K562 (cell line): ENCODE measurements around the gene ACOT7.

ENCODE experiments used
- CTCF ChIP-seq, 3 experiments: IDR thresholded peaks in 2 of 3; conservative IDR thresholded peaks in 1 of 3; 2 replicates each; pipeline ENCODE4 v1.5.1; 2011 to 2012; ENCODE audit warnings: low read length in 3 of 3, mild to moderate bottlenecking in 3 of 3, control low read depth in 2 of 3, improper control_type of control experiment in 1 of 3, inconsistent platforms in 1 of 3, low read depth in 1 of 3, mixed read lengths in 1 of 3, moderate library complexity in 1 of 3; ENCODE audit not compliant: insufficient read depth in 2 of 3
- DPF2 ChIP-seq: fragments of 450-650 bp; IDR thresholded peaks from 2 replicates; pipeline ENCODE4 v1.6.1; 2016
- JUNB ChIP-seq: fragments of 450-650 bp; formaldehyde crosslinking; conservative IDR thresholded peaks from 2 replicates; pipeline ENCODE4 v1.4.0; 2020; ENCODE audit warnings: mild to moderate bottlenecking
- RBM17 ChIP-seq: fragments of 200-400 bp; formaldehyde crosslinking; IDR thresholded peaks from 2 replicates; pipeline ENCODE4 v1.6.1; 2017; ENCODE audit warnings: low read depth, mild to moderate bottlenecking, low read length, borderline replicate concordance
- TFAP4 ChIP-seq: sonication (generic); formaldehyde crosslinking; IDR thresholded peaks from 2 replicates; pipeline ENCODE4 v1.8.0; 2022; ENCODE audit warnings: missing genetic modification reagents, mild to moderate bottlenecking, moderate library complexity, borderline replicate concordance
- ZNF197 ChIP-seq: fragments of 200-800 bp; sonication (Bioruptor generic); IDR thresholded peaks from 2 replicates; pipeline ENCODE4 v1.6.1; 2016; ENCODE audit warnings: low read depth, missing genetic modification characterization, missing compliant biosample characterization
- TF ChIP-seq, protein P1 (sequence below): sonication (generic); formaldehyde crosslinking; IDR thresholded peaks from 2 replicates; pipeline ENCODE4 v1.8.0; 2022; ENCODE audit warnings: mild to moderate bottlenecking, low read depth, missing genetic modification reagents

DNA sequence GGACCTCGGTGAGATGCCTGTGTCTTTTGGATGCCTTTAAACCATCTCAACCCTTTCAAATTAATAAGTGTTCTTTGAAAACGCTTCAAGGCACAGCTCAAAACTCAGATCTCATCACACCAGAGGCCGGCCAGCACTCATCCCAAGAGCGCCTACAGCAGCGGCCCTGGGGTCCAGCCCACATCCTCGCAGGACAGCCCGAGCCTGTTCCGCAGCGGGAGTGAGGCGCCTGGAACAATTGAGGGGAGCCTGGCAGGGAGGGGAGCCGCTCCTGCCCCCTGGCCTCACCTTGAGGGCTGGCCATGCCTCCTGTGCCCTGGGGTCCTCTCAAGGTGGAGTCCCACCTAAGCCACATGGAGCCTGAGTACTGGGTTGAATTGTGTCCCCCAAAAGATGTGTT is 37.9 kb downstream of the ACOT7 start:
- TF ChIP-seq RBM17: no peak
- TF ChIP-seq, protein P1, sequence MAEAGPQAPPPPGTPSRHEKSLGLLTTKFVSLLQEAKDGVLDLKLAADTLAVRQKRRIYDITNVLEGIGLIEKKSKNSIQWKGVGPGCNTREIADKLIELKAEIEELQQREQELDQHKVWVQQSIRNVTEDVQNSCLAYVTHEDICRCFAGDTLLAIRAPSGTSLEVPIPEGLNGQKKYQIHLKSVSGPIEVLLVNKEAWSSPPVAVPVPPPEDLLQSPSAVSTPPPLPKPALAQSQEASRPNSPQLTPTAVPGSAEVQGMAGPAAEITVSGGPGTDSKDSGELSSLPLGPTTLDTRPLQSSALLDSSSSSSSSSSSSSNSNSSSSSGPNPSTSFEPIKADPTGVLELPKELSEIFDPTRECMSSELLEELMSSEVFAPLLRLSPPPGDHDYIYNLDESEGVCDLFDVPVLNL (CRISPR knock-in tag): no peak
- no peak for TF ChIP-seq ZNF197 (CRISPR knock-in tag)
- TF ChIP-seq CTCF (IDR thresholded peaks at IDR 0.05 in 2 of 3, conservative IDR thresholded peaks at IDR 0.05 in 1 of 3; ENCODE audit: insufficient read depth in 2 of 3, low read depth in 1 of 3, low read length in 3 of 3): no peak
- no peak for TF ChIP-seq DPF2
- no peak for TF ChIP-seq TFAP4 (CRISPR knock-in tag)
- TF ChIP-seq JUNB: no peak
